Smooth muscle cell (in vitro differentiated cells): Measurements from ENCODE around the gene GPX7. TPM values are rescaled to one million over a fixed set of nuclear protein-coding genes. Genes with fewer than 3 reads are reported as not detected.
A peak's percentile ranks its signal among the peaks of the same experiment; 100 is the strongest.

Experiments used
- DNase-seq: peaks from one replicate; lab custom pipeline; 2025; ENCODE audit not compliant: unreplicated experiment; lab: John Stamatoyannopoulos, UW
- H2AFZ ChIP-seq: fragments of 200-600 bp; sonication (generic); 2 replicates; pipeline ENCODE4 v1.6.0; 2016; ENCODE audit warnings: antibody characterized with exemption, low read depth, mild to moderate bottlenecking
- H3F3A ChIP-seq: fragments of 200-600 bp; sonication (generic); 2 replicates; pipeline ENCODE4 v1.6.0; 2017; ENCODE audit warnings: antibody characterized with exemption, low read depth
- H3K27ac ChIP-seq: fragments of 200-600 bp; sonication (generic); 2 replicates; pipeline ENCODE4 v1.5.1; 2016; ENCODE audit warnings: low read depth, mild to moderate bottlenecking
- H3K27me3 ChIP-seq: fragments of 200-600 bp; sonication (generic); 2 replicates; pipeline ENCODE4 v1.6.1; 2016; ENCODE audit warnings: low read depth, mild to moderate bottlenecking
- H3K36me3 ChIP-seq: fragments of 200-600 bp; sonication (generic); 2 replicates; pipeline ENCODE4 v1.5.1; 2016; ENCODE audit warnings: low read depth
- H3K4me1 ChIP-seq: fragments of 200-600 bp; sonication (generic); 2 replicates; pipeline ENCODE4 v1.5.1; 2016; ENCODE audit warnings: low read depth
- H3K4me2 ChIP-seq: fragments of 200-600 bp; sonication (generic); 2 replicates; pipeline ENCODE4 v1.6.0; 2016; ENCODE audit warnings: mild to moderate bottlenecking
- H3K4me3 ChIP-seq: fragments of 200-600 bp; sonication (generic); 2 replicates; pipeline ENCODE4 v1.5.1; 2016; ENCODE audit warnings: mild to moderate bottlenecking
- H3K79me2 ChIP-seq: fragments of 200-600 bp; sonication (generic); 2 replicates; pipeline ENCODE4 v1.6.0; 2016; ENCODE audit warnings: low read depth, mild to moderate bottlenecking
- H3K9ac ChIP-seq: fragments of 200-600 bp; sonication (generic); 2 replicates; pipeline ENCODE4 v1.6.0; 2016; ENCODE audit warnings: low read depth
- H3K9me3 ChIP-seq: fragments of 200-600 bp; sonication (generic); replicated peaks from 2 replicates; pipeline ENCODE4 v1.5.1; 2016; ENCODE audit warnings: low read depth
- H4K20me1 ChIP-seq: fragments of 200-600 bp; sonication (generic); 2 replicates; pipeline ENCODE4 v1.6.0; 2016; ENCODE audit warnings: low read depth
- WGBS: methylation state at CpG from one replicate; pipeline ENCODE4 v1.1.7; 2016; ENCODE audit warnings: low lambda C conversion rate; 5-methylcytosine and 5-hydroxymethylcytosine counted together
- polyA plus RNA-seq: library from polyadenylated mRNA; unstranded; fragments of >200 nt; fragmentation: Nextera tagmentation; extraction: Ambion mirVana; gene quantifications from 2 replicates; pipeline ENCODE4 v1.2.1, GENCODE V29; 2016
- total RNA-seq: library from RNA; depleted of rRNA; stranded (reverse); fragments of >200 nt; gene quantifications from 2 replicates; pipeline ENCODE4 v1.2.3, GENCODE V29; 2014
- TF ChIP-seq, protein P1 (sequence below): fragments of 200-600 bp; sonication (generic); IDR thresholded peaks from 2 replicates; pipeline ENCODE4 v1.5.1; 2017; ENCODE audit warnings: borderline replicate concordance, mild to moderate bottlenecking, antibody characterized with exemption; ENCODE audit not compliant: insufficient read depth, poor library complexity, severe bottlenecking

The GPX7 gene
- 164 and 192 TPM in 2 replicates for total RNA-seq
- polyA plus RNA-seq, result 136 and 164 TPM in 2 replicates

DNA sequence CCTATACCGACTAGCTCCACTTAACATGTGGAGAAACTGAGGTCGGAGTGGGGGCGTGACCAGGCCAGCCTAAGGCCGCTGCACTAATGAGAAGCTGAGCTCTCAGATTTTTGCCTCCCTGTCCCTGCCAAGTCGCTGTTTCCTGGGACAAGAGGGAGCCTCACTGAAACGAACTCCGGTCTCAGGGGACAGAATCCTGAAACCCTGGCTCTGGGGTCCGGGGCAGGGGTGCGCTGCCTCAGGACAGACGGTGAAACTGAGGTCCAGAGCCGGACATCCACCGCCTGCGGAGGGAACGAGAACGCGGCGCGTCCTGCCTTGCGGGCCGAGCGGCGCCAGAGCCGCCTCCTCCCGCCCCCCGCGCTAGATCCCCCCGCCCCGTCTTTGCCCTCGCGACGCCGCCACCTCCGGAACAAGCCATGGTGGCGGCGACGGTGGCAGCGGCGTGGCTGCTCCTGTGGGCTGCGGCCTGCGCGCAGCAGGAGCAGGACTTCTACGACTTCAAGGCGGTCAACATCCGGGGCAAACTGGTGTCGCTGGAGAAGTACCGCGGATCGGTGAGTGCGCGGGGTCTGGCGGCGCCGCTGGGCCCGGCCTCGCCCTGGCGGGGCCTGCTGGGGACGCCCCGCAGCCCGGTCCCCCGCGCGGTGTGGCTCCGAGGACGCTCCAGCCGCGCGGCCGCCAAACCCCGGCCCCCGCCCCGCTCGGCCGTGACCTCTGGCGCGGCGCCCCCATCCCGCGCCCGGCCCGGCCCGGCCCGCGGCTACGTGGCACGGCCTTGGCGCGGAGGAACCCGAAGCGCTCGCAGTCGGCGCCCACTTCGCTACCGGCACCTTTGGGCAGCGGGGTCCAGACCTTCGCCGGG lies at the start of gene GPX7:
Gene GPX7, plus strand, starts transcription at position 381 of the 865 bp plus-strand sequence. Its CDS starts 39 bp downstream, at position 420.
- WGBS, result 4% methylated on average over 65 of the region's 97 CpGs
- DNase-seq, result peak; percentile 16

DNA sequence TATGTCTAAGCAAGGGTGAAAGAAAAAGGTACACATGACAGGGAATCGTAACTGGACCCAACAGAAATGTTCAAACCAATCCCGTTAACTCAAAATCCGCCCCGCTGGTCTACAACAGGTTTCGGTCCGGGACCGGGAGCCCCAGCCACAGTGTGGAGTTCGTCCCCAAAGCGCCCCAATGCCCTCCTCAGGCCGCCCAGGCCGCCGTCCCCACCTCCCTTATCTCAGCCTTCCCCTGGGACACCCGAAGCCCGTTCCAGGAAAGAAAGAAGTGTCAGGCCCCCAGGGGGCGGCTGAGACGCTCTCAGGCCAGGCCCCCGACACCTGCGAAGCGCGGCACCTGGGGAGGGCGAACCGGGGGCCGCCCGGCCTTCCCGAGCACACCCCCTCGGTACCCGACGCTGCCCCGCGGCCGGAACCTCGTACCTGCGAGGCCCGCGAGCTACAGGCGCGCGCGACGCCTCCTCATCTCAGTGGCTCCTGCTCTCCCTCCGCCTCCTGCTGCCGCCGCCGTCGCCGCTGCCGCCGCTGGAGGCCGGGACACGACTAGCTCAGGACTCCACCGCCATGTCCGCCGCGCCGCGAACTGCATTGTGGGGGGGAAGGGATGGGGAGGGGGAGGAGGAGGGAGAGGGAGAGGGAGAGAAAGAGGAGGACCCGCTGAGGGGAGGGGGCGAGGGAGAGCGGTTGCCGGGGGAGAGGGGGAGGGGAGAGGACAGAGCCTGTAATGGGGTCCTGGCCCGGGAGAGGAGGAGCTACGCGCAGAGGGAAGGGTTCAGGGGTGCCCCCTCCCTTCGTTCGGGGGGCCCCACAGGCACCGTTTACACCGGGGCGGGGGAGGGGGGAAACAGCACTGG lies 49.4 kb upstream of the GPX7 start, which contains the start of gene TUT4:
Gene TUT4, minus strand, starts transcription at position 588 of the 857 bp plus-strand sequence. CDS start 26,812 bp downstream, outside the sequence.
- no peaks in the 10 kb centered on the region for H3K36me3 ChIP-seq
- H3K27me3 ChIP-seq, result no peaks in the 10 kb centered on the region
- H3K4me2 ChIP-seq, result peak within 1 kb of the TSS; percentile 90
- no peaks in the 10 kb centered on the region for H3K9me3 ChIP-seq
- H2AFZ ChIP-seq, result peak within 1 kb of the TSS; percentile 86
- peak; percentile 88 for DNase-seq
- TF ChIP-seq, protein P1, sequence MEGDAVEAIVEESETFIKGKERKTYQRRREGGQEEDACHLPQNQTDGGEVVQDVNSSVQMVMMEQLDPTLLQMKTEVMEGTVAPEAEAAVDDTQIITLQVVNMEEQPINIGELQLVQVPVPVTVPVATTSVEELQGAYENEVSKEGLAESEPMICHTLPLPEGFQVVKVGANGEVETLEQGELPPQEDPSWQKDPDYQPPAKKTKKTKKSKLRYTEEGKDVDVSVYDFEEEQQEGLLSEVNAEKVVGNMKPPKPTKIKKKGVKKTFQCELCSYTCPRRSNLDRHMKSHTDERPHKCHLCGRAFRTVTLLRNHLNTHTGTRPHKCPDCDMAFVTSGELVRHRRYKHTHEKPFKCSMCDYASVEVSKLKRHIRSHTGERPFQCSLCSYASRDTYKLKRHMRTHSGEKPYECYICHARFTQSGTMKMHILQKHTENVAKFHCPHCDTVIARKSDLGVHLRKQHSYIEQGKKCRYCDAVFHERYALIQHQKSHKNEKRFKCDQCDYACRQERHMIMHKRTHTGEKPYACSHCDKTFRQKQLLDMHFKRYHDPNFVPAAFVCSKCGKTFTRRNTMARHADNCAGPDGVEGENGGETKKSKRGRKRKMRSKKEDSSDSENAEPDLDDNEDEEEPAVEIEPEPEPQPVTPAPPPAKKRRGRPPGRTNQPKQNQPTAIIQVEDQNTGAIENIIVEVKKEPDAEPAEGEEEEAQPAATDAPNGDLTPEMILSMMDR, result no peak
- H3F3A ChIP-seq, result peaks cover 16% of the 10 kb centered on the region
- peaks cover 45% of the 10 kb centered on the region for H4K20me1 ChIP-seq
- peak within 1 kb of the TSS; percentile 72 for H3K27ac ChIP-seq
- peak within 1 kb of the TSS; percentile 79 for H3K9ac ChIP-seq
- H3K4me3 ChIP-seq, result peak within 1 kb of the TSS; percentile 78
- H3K79me2 ChIP-seq, result peaks cover 42% of the 10 kb centered on the region
- peaks cover 25% of the 10 kb centered on the region for H3K4me1 ChIP-seq
- WGBS, result under 1% methylated on average over 49 of the region's 68 CpGs

More for the DNA sequence above, at the start of gene GPX7:
- Histone ChIP-seq H2AFZ (peak within 1 kb of the TSS; percentile 97), H3K4me1 (peaks cover 13% of the 10 kb centered on the region), H3K9ac (peak within 1 kb of the TSS; percentile 60), H3K4me3 (peak within 1 kb of the TSS; percentile 66), H4K20me1 (no peaks in the 10 kb centered on the region), H3K4me2 (peak within 1 kb of the TSS; percentile 91), H3K27me3 (no peaks in the 10 kb centered on the region), H3K9me3 (no peaks in the 10 kb centered on the region), H3K27ac (peak within 1 kb of the TSS; percentile 35), H3K36me3 (no peaks in the 10 kb centered on the region), H3K79me2 (peaks cover 14% of the 10 kb centered on the region), H3F3A (no peaks in the 10 kb centered on the region)
- TF ChIP-seq, protein P1, result no peak

- peak overlapping the region; percentile 79 for H3K9ac ChIP-seq
- H3K9me3 ChIP-seq, result no peaks in the 10 kb centered on the region
- peak overlapping the region; percentile 90 for H3K4me2 ChIP-seq
- peak overlapping the region; percentile 78 for H3K4me3 ChIP-seq
- H3K4me1 ChIP-seq, result peaks cover 25% of the 10 kb centered on the region
- peak overlapping the region; percentile 86 for H2AFZ ChIP-seq
- peaks cover 16% of the 10 kb centered on the region for H3F3A ChIP-seq
- peaks cover 33% of the 10 kb centered on the region for H3K79me2 ChIP-seq
- H3K36me3 ChIP-seq, result no peaks in the 10 kb centered on the region
- H3K27ac ChIP-seq, result peak overlapping the region; percentile 72
- H4K20me1 ChIP-seq, result peaks cover 37% of the 10 kb centered on the region
- peak; percentile 88 for DNase-seq
- no peaks in the 10 kb centered on the region for H3K27me3 ChIP-seq
- TF ChIP-seq, protein P1, result no peak
- WGBS, result 1% methylated on average over 28 of the region's 66 CpGs
These were observed 48.6 kb upstream of the GPX7 start for GRCh38 chr1:52553362-52554266.
